Frontal cortex (tissue), 4 donors: ENCODE measurements around the gene HSPA1B. TPM values are rescaled to one million over a fixed set of nuclear protein-coding genes. Genes with fewer than 3 reads are reported as not detected.
A peak's percentile ranks its signal among the peaks of the same experiment; 100 is the strongest.
"Not testable (repeated sequence)": the region's sequence is repeated elsewhere in the genome, so short reads cannot be mapped to it uniquely, and the experiment has no call there.

ENCODE experiments used
- DNase-seq, 2 donors: peaks; one replicate each; pipeline ENCODE4 v3.0.0; 2012; ENCODE audit warnings: low spot score in 2 of 2
- FAIRE-seq: peaks from 2 replicates; lab custom pipeline; 2012; peaks lifted over from hg19 to GRCh38; lab: Jason Lieb, UNC
- total RNA-seq: library from RNA; depleted of rRNA; stranded (reverse); fragments of >200 nt; gene quantifications from one replicate; pipeline ENCODE4 v1.2.3, GENCODE V29; 2014
- donor health status: control.
- donor health status: control.
- donor health status: control.

Gene HSPA1B
- total RNA-seq, 1 donor from 2014 or later: 180 TPM

- no peak for DNase-seq
- FAIRE-seq: no peak
Measured at GRCh38 chr6:31796993-31797385, 30.5 kb upstream of the HSPA1B start.

GRCh38 chr6:31797588-31797987 is 29.9 kb upstream of the HSPA1B start:
- FAIRE-seq (no peak), DNase-seq (no peak)

DNA sequence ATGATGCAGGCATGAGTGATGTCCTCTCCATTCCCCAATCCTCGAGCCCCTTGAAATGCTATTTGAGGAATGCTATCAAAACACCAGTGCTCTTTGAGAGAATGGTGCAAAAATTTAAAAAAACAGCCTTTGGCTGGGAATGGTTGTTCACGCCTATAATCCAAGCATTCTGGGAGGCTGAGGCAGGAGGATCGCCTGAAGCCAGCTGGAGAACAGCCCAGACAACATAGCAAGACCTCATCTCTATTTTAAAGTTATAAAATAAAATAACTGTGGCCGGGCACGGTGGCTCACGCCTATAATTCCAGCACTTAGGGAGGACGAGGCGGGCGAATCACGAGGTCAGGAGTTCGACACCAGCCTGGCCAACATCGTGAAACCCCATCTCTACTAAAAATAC is 27.8 kb upstream of the HSPA1B start:
- no peak for DNase-seq
- no peak for FAIRE-seq

- FAIRE-seq, DNase-seq: not testable (repeated sequence)
Measured at GRCh38 chr6:31801031-31801927, 26.3 kb upstream of the HSPA1B start.

DNA sequence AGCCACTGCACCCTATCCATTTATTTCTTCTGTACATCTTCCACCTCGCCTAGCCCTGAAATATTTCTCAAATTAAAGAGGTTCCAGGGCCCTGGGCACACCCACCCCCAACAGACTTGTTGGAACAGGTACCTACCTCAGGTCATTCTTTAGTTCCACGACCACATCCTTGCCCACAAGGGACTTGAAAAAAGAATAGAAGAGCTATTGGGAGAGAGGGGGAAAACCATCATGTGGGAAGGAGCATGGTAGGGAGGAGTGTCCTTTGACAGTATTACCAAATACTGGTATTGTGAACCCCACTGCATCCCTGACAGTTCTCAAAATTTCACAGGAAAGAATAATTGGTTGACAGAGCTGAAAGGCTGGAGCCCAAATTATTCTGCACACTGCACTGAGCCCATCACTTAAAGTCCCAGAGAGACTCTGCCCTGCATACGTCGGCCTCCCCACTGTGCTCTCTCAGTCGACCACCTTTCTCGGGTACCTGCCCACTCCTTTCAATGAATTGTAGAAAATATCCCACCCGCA is 21.5 kb upstream of the HSPA1B start:
- no peak for FAIRE-seq
- DNase-seq: no peak

DNA sequence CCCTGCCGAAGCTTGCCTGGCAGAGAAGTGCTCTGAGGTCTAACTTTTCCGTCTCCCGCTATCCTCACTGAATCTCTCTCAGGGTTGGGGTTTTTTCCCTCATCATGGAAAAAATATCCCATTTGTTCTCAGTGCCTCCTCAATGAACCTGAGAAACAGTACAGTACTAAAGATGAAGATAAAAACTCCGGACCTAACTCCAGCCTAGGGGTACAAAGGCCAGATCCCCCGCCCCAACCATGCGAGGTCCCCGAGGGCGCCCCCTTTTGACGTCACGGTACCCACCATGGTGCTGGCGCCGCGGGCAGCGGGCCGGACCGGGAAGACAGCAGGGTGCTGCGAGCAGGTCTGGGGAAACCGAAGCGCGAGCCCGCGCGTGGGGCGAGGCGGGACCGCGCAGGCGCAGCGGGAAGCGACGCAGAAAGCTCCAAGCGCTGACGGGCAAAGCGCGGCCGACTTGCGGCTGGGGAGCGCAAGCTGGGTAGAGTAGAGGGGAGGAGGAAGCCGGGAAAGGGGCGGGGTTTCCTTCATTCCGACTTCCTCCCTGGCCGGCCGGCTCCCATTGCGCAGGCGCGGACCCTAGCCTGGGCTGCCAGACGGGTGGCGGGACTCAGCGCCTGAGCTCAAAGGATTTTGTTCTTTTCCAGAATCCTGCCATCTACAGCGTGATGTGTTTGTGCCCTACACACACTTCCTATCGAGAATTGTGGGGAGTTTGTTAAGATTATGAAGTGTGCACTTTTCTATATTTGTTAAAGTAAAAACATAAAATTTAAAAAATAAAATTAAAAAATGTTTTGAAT is 20.9 kb upstream of the HSPA1B start, which contains the start of gene LSM2:
Gene LSM2 (minus strand): TSS at position 497 of the 803 bp plus-strand sequence. CDS start 209 bp downstream, at position 288.
- no peak for FAIRE-seq
- DNase-seq: peak; percentile 96 to 98

- DNase-seq, FAIRE-seq: not testable (repeated sequence)
Measured at GRCh38 chr6:31808599-31808998, 18.9 kb upstream of the HSPA1B start.

DNA sequence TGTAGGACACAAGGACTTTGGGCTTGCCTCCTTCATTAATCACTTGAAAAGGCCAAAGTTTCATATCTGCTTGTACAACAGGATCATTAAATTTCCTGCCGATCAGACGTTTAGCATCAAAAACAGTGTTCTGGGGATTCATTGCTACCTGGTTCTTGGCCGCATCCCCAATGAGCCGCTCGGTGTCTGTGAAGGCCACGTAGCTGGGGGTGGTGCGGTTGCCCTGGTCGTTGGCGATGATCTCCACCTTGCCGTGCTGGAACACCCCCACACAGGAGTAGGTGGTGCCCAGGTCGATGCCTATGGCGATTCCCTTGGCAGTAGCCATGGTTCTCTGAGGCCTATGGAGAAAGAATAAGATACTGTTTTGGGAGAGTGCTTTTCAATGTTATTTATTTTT is 15.9 kb upstream of the HSPA1B start:
- no peak for FAIRE-seq
- DNase-seq: no peak

- no peak for DNase-seq
- FAIRE-seq: no peak
Measured at GRCh38 chr6:31813465-31813849, 14.1 kb upstream of the HSPA1B start.

DNA sequence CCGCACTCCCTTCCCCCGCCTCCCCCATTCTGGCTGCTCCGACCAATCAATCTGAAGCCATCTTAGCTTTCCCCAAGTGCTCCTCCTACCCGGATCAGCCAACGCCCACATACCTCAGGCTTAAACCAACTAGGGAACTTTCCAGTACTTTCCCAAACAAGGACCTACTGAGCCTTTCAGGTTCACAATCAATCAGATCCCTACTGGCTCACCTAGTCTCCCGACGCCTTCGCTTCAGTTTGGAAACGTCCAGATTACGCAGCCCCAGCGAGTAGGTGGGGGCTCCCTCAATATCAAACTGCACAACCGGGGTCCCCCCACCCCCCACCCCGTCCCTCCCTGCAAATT is 12.9 kb upstream of the HSPA1B start:
- DNase-seq (peak; percentile 82 to 84), FAIRE-seq (no peak)

DNA sequence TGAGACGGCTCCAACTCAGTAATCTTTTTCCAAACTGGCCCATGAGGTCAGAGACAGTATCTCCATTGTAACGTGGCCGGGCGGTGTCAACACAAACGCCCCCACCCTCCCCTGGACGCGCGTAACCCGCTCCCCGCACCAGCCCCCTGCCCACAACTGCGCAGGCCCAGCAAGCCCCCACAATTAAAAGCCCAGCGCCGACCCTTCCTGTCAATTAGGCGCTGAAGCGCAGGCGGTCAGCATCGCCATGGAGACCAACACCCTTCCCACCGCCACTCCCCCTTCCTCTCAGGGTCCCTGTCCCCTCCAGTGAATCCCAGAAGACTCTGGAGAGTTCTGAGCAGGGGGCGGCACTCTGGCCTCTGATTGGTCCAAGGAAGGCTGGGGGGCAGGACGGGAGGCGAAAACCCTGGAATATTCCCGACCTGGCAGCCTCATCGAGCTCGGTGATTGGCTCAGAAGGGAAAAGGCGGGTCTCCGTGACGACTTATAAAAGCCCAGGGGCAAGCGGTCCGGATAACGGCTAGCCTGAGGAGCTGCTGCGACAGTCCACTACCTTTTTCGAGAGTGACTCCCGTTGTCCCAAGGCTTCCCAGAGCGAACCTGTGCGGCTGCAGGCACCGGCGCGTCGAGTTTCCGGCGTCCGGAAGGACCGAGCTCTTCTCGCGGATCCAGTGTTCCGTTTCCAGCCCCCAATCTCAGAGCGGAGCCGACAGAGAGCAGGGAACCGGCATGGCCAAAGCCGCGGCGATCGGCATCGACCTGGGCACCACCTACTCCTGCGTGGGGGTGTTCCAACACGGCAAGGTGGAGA is 12.3 kb upstream of the HSPA1B start, which contains the start of the genes HSPA1A and HSPA1L:
Gene HSPA1A (plus strand): TSS at position 519 of the 814 bp plus-strand sequence. CDS start 214 bp downstream, at position 733.
Gene HSPA1L (minus strand): TSS at position 259 of the 814 bp plus-strand sequence. CDS start 3,311 bp downstream, outside the sequence.
- DNase-seq (peak; percentile 87 to 92), FAIRE-seq (peak; percentile 91)

DNA sequence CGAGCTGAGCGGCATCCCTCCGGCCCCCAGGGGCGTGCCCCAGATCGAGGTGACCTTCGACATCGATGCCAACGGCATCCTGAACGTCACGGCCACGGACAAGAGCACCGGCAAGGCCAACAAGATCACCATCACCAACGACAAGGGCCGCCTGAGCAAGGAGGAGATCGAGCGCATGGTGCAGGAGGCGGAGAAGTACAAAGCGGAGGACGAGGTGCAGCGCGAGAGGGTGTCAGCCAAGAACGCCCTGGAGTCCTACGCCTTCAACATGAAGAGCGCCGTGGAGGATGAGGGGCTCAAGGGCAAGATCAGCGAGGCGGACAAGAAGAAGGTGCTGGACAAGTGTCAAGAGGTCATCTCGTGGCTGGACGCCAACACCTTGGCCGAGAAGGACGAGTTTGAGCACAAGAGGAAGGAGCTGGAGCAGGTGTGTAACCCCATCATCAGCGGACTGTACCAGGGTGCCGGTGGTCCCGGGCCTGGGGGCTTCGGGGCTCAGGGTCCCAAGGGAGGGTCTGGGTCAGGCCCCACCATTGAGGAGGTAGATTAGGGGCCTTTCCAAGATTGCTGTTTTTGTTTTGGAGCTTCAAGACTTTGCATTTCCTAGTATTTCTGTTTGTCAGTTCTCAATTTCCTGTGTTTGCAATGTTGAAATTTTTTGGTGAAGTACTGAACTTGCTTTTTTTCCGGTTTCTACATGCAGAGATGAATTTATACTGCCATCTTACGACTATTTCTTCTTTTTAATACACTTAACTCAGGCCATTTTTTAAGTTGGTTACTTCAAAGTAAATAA is 10.2 kb upstream of the HSPA1B start:
- not testable (repeated sequence) for DNase-seq, FAIRE-seq

DNA sequence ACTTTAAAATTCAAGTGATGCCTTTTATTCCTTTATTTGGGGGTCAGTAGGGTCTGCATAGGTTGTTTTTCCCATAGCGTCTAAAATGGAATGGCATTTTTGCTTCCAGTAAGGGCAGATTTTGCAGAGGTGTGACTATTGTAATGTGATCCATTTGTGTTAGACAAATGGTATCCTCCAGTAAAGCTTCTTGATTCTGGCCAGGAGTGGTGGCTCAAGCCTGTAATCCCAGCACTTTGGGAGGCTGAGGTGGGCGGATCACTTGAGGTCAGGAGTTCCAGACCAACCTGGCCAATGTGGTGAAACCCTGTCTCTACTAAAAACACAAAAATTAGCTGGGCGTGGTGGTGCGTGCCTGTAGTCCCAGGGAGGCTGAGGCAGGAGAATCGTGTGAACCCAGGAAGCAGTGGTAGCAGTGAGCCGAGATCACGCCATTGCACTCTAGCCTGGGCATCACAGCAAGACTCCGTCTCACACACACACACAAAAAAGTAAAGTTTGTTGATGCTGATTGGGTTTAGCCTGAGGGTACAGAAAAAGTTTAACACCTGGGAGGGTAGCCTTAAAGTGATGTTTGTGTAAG is 9.5 kb upstream of the HSPA1B start:
- not testable (repeated sequence) for FAIRE-seq, DNase-seq

GRCh38 chr6:31819871-31820299 is 7.7 kb upstream of the HSPA1B start:
- DNase-seq (no peak), FAIRE-seq (no peak)

DNA sequence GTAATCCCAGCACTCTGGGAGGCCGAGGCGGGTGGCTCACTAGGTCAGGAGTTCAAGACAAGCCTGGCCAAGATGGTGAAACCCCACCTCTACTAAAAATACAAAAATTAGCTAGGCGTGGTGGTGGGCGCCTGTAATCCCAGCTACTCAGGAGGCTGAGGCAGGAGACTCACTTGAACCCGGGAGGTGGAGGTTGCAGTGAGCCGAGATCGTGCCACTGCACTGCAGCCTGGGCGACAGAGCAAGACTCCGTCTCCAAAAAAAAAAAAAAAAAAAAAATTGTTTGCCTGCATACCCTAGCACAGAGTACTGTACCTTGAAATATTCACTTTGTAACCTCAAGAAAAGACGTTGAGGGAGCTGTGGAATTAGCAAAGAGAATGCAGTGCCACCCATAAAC is 7.1 kb upstream of the HSPA1B start:
- FAIRE-seq, DNase-seq: not testable (repeated sequence)

DNA sequence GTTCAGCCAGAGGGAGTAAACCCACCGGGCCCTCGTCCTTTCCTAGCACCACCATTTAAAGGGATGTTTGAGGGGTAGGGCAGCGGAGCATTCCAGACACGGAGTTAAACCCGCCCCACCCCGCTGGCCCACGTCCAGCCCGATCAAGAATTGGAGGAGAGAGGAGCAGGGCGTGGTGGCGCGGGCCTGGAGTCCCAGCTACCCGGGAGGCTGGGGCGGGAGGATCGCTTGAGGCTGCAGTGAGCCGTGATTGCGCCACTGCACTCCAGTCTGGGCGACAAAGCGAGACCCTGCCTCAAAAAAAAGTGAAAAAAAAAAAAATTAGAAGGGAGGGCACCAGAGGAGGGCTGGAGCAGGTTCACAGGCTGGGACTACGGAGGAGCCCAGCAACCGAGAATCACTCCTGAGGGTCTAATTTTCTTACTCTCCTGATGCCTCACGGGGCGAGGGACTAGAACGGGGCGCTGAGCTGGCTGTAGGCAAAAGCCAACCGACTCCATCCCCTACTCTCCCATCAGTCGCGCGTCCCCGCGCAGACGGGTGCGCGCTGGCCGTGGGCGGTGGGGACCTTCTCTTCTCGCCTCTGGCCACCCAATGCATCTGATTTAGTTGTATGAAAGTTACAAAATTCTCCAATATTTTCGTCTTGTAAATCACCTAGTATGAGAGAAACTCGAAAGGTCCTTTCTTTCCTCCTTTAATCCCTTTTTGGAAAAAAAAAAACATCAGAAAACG is 6.1 kb upstream of the HSPA1B start:
- FAIRE-seq: no peak
- DNase-seq: no peak

DNA sequence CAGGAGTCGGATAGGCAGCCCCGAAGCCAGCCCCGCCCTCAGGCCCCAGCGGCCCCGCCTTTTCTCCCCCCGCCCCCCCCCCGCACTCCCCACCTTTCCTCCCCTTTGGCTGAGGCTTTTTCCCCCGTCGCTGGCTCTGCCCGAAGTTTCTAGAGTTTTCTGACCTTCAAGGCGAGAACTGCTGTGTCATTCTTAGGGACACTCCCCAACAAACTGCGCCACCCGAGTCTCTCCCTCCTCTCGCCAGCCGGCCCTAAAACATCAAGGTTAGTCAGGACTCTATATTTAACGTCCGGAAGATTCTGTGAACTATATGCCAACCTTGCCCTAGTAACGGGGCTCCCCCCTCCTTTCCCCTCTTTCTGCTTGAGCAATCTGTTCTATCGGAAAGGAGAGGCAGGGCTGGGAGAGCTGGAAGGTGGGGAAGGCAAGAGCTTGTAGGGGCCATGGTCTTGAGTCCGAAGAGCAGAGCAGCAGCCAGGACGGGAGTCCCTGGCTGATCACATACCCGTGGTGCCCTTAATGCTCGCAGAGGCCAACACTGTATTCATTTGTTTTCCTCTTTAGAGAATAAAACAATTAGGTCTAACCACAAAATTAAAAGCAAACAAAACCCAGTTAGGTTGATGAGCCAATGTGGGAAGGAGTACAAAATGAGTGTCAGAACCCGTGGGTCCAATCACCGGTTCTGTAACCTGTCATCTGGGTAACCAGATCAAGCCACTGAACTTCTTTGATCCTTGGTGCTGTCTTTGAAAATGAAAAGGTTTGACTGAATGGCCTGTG is 5.3 kb upstream of the HSPA1B start:
- DNase-seq (peak in 1 of 2 donors; percentile 59), FAIRE-seq (no peak)
